Stimulated activated CD8-positive, alpha-beta memory T cell treated with anti-CD3 and anti-CD28 coated beads, Interleukin-15, amount 100 ng/mL, for 24 hours (primary cell): ENCODE data around the gene CDC20.

Source experiments
- DNase-seq: peaks from one replicate; pipeline ENCODE4 v3.0.0-alpha.2; 2020; ENCODE audit warnings: low read depth

Gene CDC20

GRCh38 chr1:43358746-43359693 is at the start of gene CDC20:
CDC20 (plus strand) TSS chr1:43358981; CDS start chr1:43359216, 235 bp downstream.
- DNase-seq = peak; percentile 97

- DNase-seq = no peak
Observed at GRCh38 chr1:43309405-43310025, 49.3 kb upstream of the CDC20 start.

DNA sequence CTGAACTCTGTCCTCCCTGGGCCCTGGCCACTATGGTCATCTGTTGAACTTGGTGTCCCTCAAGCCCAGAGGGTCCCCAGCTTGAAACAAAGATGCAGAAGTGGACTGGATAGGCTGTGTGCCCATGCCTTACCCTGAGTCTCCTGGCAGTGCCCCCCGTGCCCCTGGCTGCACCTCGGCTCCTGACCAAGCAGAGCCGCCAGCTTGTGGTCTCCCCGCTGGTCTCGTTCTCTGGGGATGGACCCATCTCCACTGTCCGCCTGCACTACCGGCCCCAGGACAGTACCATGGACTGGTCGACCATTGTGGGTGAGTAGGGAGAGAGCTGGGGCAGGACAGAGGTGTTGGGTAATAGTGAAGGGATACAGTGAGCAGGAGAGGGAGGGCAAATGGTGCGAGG is 47.3 kb upstream of the CDC20 start:
- no peak for DNase-seq

GRCh38 chr1:43312212-43312623 is 46.6 kb upstream of the CDC20 start:
- DNase-seq = no peak

DNA sequence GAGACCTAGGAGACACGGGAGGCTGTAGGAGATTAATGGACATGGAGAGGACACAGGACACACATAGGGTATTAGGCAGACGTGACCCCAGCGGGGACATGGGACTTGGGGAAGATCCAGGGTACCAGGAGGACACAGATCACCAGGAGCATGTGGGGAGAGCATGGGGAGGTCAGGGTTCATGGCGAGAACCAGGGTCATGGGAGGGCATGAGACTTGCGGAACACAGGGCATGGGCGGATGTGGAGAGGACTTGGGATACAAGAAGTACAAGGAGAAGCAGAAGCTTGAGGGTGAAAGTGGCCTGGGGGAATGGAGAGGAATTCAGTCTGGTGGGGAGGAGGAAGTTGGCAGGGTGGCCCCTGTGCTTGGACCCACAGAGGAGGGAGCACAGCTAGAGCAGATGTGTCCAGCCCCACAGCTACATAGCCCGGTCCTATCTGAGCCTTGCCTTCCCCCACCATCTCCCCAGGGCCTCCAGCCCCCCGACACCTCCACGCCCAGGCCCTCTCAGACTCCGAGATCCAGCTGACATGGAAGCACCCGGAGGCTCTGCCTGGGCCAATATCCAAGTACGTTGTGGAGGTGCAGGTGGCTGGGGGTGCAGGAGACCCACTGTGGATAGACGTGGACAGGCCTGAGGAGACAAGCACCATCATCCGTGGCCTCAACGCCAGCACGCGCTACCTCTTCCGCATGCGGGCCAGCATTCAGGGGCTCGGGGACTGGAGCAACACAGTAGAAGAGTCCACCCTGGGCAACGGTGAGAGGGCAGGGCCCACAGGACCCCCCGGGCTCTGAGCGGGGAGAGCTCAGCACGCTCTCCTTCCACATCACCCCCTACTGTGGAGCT is 45.9 kb upstream of the CDC20 start:
- DNase-seq = no peak

DNA sequence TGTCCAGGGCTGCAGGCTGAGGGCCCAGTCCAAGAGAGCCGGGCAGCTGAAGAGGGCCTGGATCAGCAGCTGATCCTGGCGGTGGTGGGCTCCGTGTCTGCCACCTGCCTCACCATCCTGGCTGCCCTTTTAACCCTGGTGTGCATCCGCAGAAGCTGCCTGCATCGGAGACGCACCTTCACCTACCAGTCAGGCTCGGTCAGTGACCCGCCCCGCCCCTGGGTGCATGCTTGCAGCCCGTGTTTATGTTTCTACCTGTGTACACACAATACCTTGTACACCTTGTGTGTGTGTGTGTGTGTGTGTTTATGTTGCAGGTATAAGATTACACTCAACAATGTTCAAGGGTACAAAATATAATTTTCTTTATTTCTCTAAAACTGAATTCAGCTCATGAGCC is 45.0 kb upstream of the CDC20 start:
- DNase-seq = no peak

- no peak for DNase-seq
Observed at GRCh38 chr1:43314233-43314632, 44.5 kb upstream of the CDC20 start.

- DNase-seq = no peak
Observed at GRCh38 chr1:43315481-43315880, 43.3 kb upstream of the CDC20 start.

DNA sequence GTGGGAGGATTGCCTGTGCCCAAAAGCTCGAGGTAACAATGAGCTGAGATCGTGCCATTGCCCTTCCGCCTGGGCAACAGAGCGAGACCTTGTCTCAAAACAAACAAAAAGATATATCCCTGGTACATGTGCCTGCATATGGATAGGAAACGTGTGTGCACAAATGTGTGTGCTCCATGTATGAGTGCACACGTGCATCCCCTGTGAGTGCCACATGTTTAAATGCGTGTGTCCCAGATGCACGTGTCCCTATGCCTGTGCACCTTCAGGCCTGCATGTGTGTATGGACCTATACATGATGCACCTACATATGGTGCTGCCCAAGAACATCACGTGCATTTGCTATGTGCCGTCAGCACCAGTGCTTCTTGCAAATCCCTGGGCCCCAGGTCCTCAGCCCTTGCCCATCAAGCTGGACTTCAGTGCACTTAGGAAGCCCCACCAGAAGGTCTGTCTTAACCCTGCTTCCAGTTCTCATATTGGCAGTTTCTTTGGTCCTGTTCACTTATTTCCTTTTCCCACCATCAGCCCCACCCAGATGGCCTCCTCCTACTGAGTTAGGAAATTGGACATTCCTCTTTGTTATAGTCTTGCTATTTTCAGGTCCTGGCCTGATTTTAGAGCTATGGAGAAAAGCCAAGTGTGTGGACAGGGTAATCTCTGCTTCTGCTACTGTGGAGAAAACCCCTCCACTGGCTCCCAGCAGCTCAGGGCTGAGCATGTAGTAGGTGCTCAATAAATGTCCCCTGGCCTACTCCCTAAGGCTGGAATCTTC is 42.6 kb upstream of the CDC20 start:
- no peak for DNase-seq

GRCh38 chr1:43316738-43317520 is 41.9 kb upstream of the CDC20 start:
- no peak for DNase-seq

GRCh38 chr1:43317817-43318471 is 40.8 kb upstream of the CDC20 start:
- DNase-seq = no peak

GRCh38 chr1:43318831-43319230 is 40.0 kb upstream of the CDC20 start:
- no peak for DNase-seq

GRCh38 chr1:43319288-43319687 is 39.5 kb upstream of the CDC20 start:
- no peak for DNase-seq

DNA sequence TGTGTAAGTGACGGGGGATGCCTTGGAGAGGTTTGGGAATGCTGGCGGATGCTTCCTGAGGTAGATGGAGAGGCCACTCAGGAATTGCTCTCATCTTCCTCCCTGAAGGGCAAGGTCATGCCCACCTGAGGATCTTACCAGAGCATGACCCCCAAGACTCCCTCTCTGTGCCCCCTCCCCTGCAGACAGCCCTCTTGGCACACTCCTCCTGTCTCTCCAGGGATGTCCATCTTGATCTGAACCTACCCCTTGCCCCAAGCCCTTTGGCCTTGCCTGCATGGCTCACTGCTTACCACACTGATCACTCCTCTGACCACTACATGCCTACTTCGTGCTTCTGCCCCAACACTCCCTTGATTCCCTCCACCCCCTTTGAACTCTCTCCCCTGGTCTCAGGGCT is 39.0 kb upstream of the CDC20 start:
- DNase-seq = no peak

DNA sequence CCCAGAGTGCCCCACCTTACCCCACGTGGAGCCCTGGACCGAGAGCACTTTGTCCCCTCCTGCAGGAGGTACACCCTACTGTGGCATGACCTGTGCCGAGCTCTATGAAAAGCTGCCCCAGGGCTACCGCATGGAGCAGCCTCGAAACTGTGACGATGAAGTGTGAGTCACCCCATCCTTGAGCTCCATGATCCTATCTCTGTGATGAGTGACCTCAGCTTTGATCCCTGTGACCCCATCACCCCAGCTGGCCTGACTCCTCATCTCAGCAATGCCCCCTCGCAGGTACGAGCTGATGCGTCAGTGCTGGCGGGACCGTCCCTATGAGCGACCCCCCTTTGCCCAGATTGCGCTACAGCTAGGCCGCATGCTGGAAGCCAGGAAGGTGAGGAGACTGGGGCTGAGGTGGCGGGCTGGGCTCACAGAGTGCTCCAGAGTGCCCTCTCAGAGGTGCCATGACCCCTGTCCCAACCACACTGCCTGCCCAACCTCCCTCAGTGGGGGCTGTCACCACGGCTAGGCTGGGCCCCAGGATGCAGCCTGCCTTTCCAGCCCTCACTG is 37.4 kb upstream of the CDC20 start:
- DNase-seq = no peak

DNA sequence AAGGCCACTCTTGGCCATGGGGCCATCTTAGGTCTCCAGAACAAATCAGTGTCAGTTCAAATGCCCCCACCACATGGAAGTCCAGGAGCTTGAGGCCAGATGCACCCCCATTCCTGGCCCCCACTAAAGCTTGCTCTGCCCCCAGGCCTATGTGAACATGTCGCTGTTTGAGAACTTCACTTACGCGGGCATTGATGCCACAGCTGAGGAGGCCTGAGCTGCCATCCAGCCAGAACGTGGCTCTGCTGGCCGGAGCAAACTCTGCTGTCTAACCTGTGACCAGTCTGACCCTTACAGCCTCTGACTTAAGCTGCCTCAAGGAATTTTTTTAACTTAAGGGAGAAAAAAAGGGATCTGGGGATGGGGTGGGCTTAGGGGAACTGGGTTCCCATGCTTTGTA is 36.3 kb upstream of the CDC20 start:
- no peak for DNase-seq

GRCh38 chr1:43324810-43325209 is 34.0 kb upstream of the CDC20 start:
- DNase-seq = no peak

DNA sequence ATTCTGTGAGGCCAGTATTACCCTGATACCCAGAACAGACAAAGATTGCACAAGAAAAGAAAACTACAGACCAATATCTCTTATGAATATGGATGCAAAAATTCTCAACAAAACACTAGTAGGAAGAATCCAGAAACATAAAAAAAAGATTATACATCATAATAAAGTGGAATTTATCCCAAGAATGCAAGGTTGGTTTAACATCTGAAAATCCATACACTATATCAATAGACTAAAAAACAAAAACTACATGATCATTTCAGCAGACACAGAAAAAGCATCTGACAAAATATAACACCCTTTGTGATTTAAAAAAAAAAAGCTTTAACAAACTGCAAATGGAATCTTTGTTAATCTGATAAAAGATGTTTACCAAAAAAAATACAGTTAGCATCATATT is 33.4 kb upstream of the CDC20 start:
- DNase-seq = no peak

GRCh38 chr1:43327549-43328292 is 31.1 kb upstream of the CDC20 start:
- DNase-seq = no peak
